HEK293 (cell line): ENCODE results near the gene TCEA2.

ENCODE experiments used
- BCL6B ChIP-seq: fragments of 450-650 bp; formaldehyde crosslinking; IDR thresholded peaks from 2 replicates; pipeline ENCODE4 v1.5.1; 2017; ENCODE audit warnings: missing biosample characterization, missing genetic modification characterization
- HIC1 ChIP-seq: fragments of 450-650 bp; formaldehyde crosslinking; IDR thresholded peaks from 2 replicates; pipeline ENCODE4 v1.5.1; 2016; ENCODE audit warnings: missing biosample characterization, missing genetic modification characterization
- HOXA7 ChIP-seq: sonication (generic); formaldehyde crosslinking; IDR thresholded peaks from 2 replicates; pipeline ENCODE4 v1.8.1; 2022; ENCODE audit warnings: missing genetic modification reagents, borderline replicate concordance
- KLF10 ChIP-seq: fragments of 450-650 bp; IDR thresholded peaks from 2 replicates; pipeline ENCODE4 v1.5.1; 2018; ENCODE audit warnings: missing biosample characterization, mild to moderate bottlenecking, missing genetic modification characterization
- KLF7 ChIP-seq: fragments of 450-650 bp; formaldehyde crosslinking; IDR thresholded peaks from 2 replicates; pipeline ENCODE4 v1.5.1; 2016; ENCODE audit warnings: missing biosample characterization, missing genetic modification characterization, borderline replicate concordance
- PRDM1 ChIP-seq: fragments of 450-650 bp; formaldehyde crosslinking; IDR thresholded peaks from 2 replicates; pipeline ENCODE4; 2016; ENCODE audit warnings: missing biosample characterization, missing genetic modification characterization
- TCF7L2 ChIP-seq: IDR thresholded peaks from 2 replicates; pipeline ENCODE4 v1.6.1; 2011; ENCODE audit warnings: low read depth, mild to moderate bottlenecking, inconsistent platforms, low read length, moderate library complexity, borderline replicate concordance
- TSHZ1 ChIP-seq: fragments of 450-650 bp; formaldehyde crosslinking; IDR thresholded peaks from 2 replicates; pipeline ENCODE4 v1.5.1; 2016; ENCODE audit warnings: missing biosample characterization, missing genetic modification characterization, borderline replicate concordance
- YY1 ChIP-seq: fragments of 450-650 bp; formaldehyde crosslinking; IDR thresholded peaks from 2 replicates; pipeline ENCODE4 v1.5.1; 2018; ENCODE audit warnings: missing biosample characterization, missing genetic modification characterization
- ZBTB11 ChIP-seq: fragments of 450-650 bp; formaldehyde crosslinking; conservative IDR thresholded peaks from 2 replicates; pipeline ENCODE4 v1.5.1; 2016; ENCODE audit warnings: low read depth, missing biosample characterization, missing genetic modification characterization
- ZBTB21 ChIP-seq: fragments of 450-650 bp; formaldehyde crosslinking; IDR thresholded peaks from 2 replicates; pipeline ENCODE4 v1.5.1; 2017; ENCODE audit warnings: missing biosample characterization, missing genetic modification characterization
- ZFP41 ChIP-seq: fragments of 450-650 bp; formaldehyde crosslinking; IDR thresholded peaks from 2 replicates; pipeline ENCODE4 v1.5.1; 2016; ENCODE audit warnings: missing biosample characterization, missing genetic modification characterization, borderline replicate concordance
- ZNF146 ChIP-seq: fragments of 450-650 bp; formaldehyde crosslinking; IDR thresholded peaks from 2 replicates; pipeline ENCODE4 v1.5.1; 2016; ENCODE audit warnings: missing biosample characterization, missing genetic modification characterization
- ZNF211 ChIP-seq: fragments of 450-650 bp; formaldehyde crosslinking; IDR thresholded peaks from 2 replicates; pipeline ENCODE4 v1.5.1; 2016; ENCODE audit warnings: low read depth, missing biosample characterization, missing genetic modification characterization
- ZNF280C ChIP-seq: fragments of 450-650 bp; formaldehyde crosslinking; IDR thresholded peaks from 2 replicates; pipeline ENCODE4 v1.5.1; 2016; ENCODE audit warnings: missing biosample characterization, missing genetic modification characterization
- ZNF335 ChIP-seq: fragments of 450-650 bp; formaldehyde crosslinking; conservative IDR thresholded peaks from 2 replicates; pipeline ENCODE4 v1.5.1; 2016; ENCODE audit warnings: missing biosample characterization, missing genetic modification characterization
- ZNF350 ChIP-seq: fragments of 450-650 bp; formaldehyde crosslinking; IDR thresholded peaks from 2 replicates; pipeline ENCODE4 v1.5.0; 2017; ENCODE audit warnings: missing biosample characterization, mild to moderate bottlenecking, missing genetic modification characterization
- ZNF394 ChIP-seq: fragments of 450-650 bp; formaldehyde crosslinking; IDR thresholded peaks from 2 replicates; pipeline ENCODE4 v1.5.1; 2016; ENCODE audit warnings: missing biosample characterization, missing genetic modification characterization, mild to moderate bottlenecking, moderate library complexity, borderline replicate concordance
- ZNF514 ChIP-seq: fragments of 450-650 bp; formaldehyde crosslinking; IDR thresholded peaks from 2 replicates; pipeline ENCODE4 v1.5.1; 2016; ENCODE audit warnings: missing biosample characterization, missing genetic modification characterization
- ZNF561 ChIP-seq: fragments of 450-650 bp; IDR thresholded peaks from 2 replicates; pipeline ENCODE4 v1.5.1; 2018; ENCODE audit warnings: missing biosample characterization, missing genetic modification characterization, borderline replicate concordance
- ZNF626 ChIP-seq: fragments of 450-650 bp; sonication (Bioruptor Pico); formaldehyde crosslinking; IDR thresholded peaks from 2 replicates; pipeline ENCODE4 v1.5.1; 2018; ENCODE audit warnings: missing biosample characterization, missing genetic modification characterization, inconsistent platforms
- ZNF664 ChIP-seq: fragments of 450-650 bp; formaldehyde crosslinking; IDR thresholded peaks from 2 replicates; pipeline ENCODE4 v1.5.1; 2016; ENCODE audit warnings: missing biosample characterization, missing genetic modification characterization
- ZNF768 ChIP-seq: fragments of 450-650 bp; formaldehyde crosslinking; IDR thresholded peaks from 2 replicates; pipeline ENCODE4 v1.5.1; 2018; ENCODE audit warnings: missing biosample characterization, mild to moderate bottlenecking, missing genetic modification characterization
- ZNF791 ChIP-seq: fragments of 450-650 bp; formaldehyde crosslinking; IDR thresholded peaks from 2 replicates; pipeline ENCODE4 v1.5.1; 2016; ENCODE audit warnings: missing biosample characterization, missing genetic modification characterization

TCEA2 gene

GRCh38 chr20:64062596-64063388 lies at the start of gene TCEA2 (continued):
- no peak for TF ChIP-seq ZNF664 (tag by site-specific recombination)
- no peak for TF ChIP-seq HOXA7 (CRISPR knock-in tag)
- TF ChIP-seq ZNF350 (tag by site-specific recombination), result no peak
- peak; percentile 85 for TF ChIP-seq ZNF335 (tag by site-specific recombination)
- no peak for TF ChIP-seq HIC1
- peak; percentile 76; the same call in 1 of the 2 replicates for TF ChIP-seq KLF7 (tag by site-specific recombination)
- no peak; the same call in none of the 2 replicates for TF ChIP-seq ZNF561
- no peak for TF ChIP-seq ZFP41 (tag by site-specific recombination)
- TF ChIP-seq ZNF280C, result no peak
- no peak for TF ChIP-seq TCF7L2
- no peak for TF ChIP-seq ZNF626 (tag by site-specific recombination)
- TF ChIP-seq ZNF791, result no peak
- no peak for TF ChIP-seq ZBTB21 (tag by site-specific recombination)
- no peak for TF ChIP-seq ZNF768 (tag by site-specific recombination)
- TF ChIP-seq ZBTB11 (tag by site-specific recombination), result no peak
- TF ChIP-seq ZNF514, result no peak
- peak; percentile 70 for TF ChIP-seq YY1 (tag by site-specific recombination)
- no peak for TF ChIP-seq ZNF146 (tag by site-specific recombination)
- TF ChIP-seq TSHZ1 (tag by site-specific recombination), result no peak
- no peak for TF ChIP-seq PRDM1
- TF ChIP-seq BCL6B (tag by site-specific recombination), result no peak
- peak; percentile 68; the same call in 1 of the 2 replicates for TF ChIP-seq KLF10
- no peak for TF ChIP-seq ZNF211 (tag by site-specific recombination)
- TF ChIP-seq ZNF394 (tag by site-specific recombination), result no peak; the same call in 1 of the 2 replicates
